GM19455 (cell line): Measurements from ENCODE around the gene TRIM31.
A peak's percentile ranks its signal among the peaks of the same experiment; 100 is the strongest.

Source experiments
- ATAC-seq: cut with Tn5 transposase; IDR thresholded peaks from one replicate; pipeline ENCODE4 v1.9.1; 2021; ENCODE audit not compliant: unreplicated experiment

Gene TRIM31

GRCh38 chr6:30087876-30088275 is 25.0 kb downstream of the TRIM31 start:
- no peak for ATAC-seq

- ATAC-seq, result no peak
Observed at GRCh38 chr6:30077218-30077617, 35.7 kb downstream of the TRIM31 start.

- no peak for ATAC-seq
Observed at GRCh38 chr6:30075790-30076732, 36.8 kb downstream of the TRIM31 start.

GRCh38 chr6:30075094-30075789 is 37.6 kb downstream of the TRIM31 start, which contains the start of gene RNF39:
RNF39 (minus strand) TSS chr6:30075769; CDS start chr6:30075585, 184 bp downstream.
- no peak for ATAC-seq

- no peak for ATAC-seq
Observed at GRCh38 chr6:30074331-30075093, 38.4 kb downstream of the TRIM31 start.

- no peak for ATAC-seq
Observed at GRCh38 chr6:30073489-30074235, 39.2 kb downstream of the TRIM31 start.

GRCh38 chr6:30071858-30072257 is 41.0 kb downstream of the TRIM31 start:
- no peak for ATAC-seq

GRCh38 chr6:30071081-30071818 is 41.6 kb downstream of the TRIM31 start:
- ATAC-seq, result no peak

- ATAC-seq, result no peak
Observed at GRCh38 chr6:30067460-30068139, 45.3 kb downstream of the TRIM31 start.

GRCh38 chr6:30066577-30067459 is 46.1 kb downstream of the TRIM31 start, which contains the start of gene PPP1R11:
PPP1R11 (plus strand) TSS chr6:30067198; CDS start chr6:30067411, 213 bp downstream.
- ATAC-seq, result peak; percentile 96

GRCh38 chr6:30066082-30066481 is 46.8 kb downstream of the TRIM31 start:
- ATAC-seq, result no peak

GRCh38 chr6:30063315-30063714 is 49.6 kb downstream of the TRIM31 start:
- ATAC-seq, result no peak

GRCh38 chr6:30062471-30063178 is 50.3 kb downstream of the TRIM31 start:
- ATAC-seq, result no peak

- peak; percentile 10 for ATAC-seq
Observed at GRCh38 chr6:30061858-30062458, 50.9 kb downstream of the TRIM31 start.

- ATAC-seq, result peak; percentile 86
Observed at GRCh38 chr6:30061092-30061857, 51.6 kb downstream of the TRIM31 start, which contains the start of gene POLR1H. POLR1H (plus strand) TSS chr6:30061265; CDS start chr6:30061525, 260 bp downstream.

GRCh38 chr6:30060606-30061091 is 52.2 kb downstream of the TRIM31 start:
- peak; percentile 18 for ATAC-seq
